Epithelial cell of prostate (primary cell): Measurements from ENCODE around the gene MADD.

Experiments
- DNase-seq: peaks from one replicate; pipeline ENCODE4 v3.0.0-alpha.2; 2011; ENCODE audit warnings: low read depth, low spot score
- H3K27ac ChIP-seq: fragments of 450-650 bp; 2 replicates; pipeline ENCODE4 v1.5.1; 2017; ENCODE audit warnings: mild to moderate bottlenecking

The MADD gene

GRCh38 chr11:47271961-47272661 is 2.2 kb downstream of the MADD start:
- no peak for DNase-seq
- no peak overlapping the region for H3K27ac ChIP-seq

- no peak for DNase-seq
- H3K27ac ChIP-seq, result no peak overlapping the region
Observed at GRCh38 chr11:47272706-47273105, 2.8 kb downstream of the MADD start.

- no peak overlapping the region for H3K27ac ChIP-seq
- no peak for DNase-seq
Observed at GRCh38 chr11:47274495-47275235, 4.7 kb downstream of the MADD start.

GRCh38 chr11:47276923-47277322 is 7.0 kb downstream of the MADD start:
- no peak overlapping the region for H3K27ac ChIP-seq
- no peak for DNase-seq

- no peak for DNase-seq
- H3K27ac ChIP-seq, result no peak overlapping the region
Observed at GRCh38 chr11:47278058-47278457, 8.1 kb downstream of the MADD start.

GRCh38 chr11:47278769-47279168 is 8.8 kb downstream of the MADD start:
- DNase-seq, result no peak
- no peak overlapping the region for H3K27ac ChIP-seq

- DNase-seq, result no peak
- H3K27ac ChIP-seq, result no peak overlapping the region
Observed at GRCh38 chr11:47280099-47280498, 10.2 kb downstream of the MADD start.

GRCh38 chr11:47280860-47281259 is 10.9 kb downstream of the MADD start:
- DNase-seq, result no peak
- no peak overlapping the region for H3K27ac ChIP-seq

- no peak overlapping the region for H3K27ac ChIP-seq
- DNase-seq, result no peak
Observed at GRCh38 chr11:47282462-47282861, 12.5 kb downstream of the MADD start.

GRCh38 chr11:47284151-47284550 is 14.2 kb downstream of the MADD start:
- no peak for DNase-seq
- no peak overlapping the region for H3K27ac ChIP-seq

- no peak for DNase-seq
- H3K27ac ChIP-seq, result no peak overlapping the region
Observed at GRCh38 chr11:47285969-47286770, 16.2 kb downstream of the MADD start.

GRCh38 chr11:47288066-47288465 is 18.1 kb downstream of the MADD start:
- no peak for DNase-seq
- no peak overlapping the region for H3K27ac ChIP-seq

- DNase-seq, result no peak
- no peak overlapping the region for H3K27ac ChIP-seq
Observed at GRCh38 chr11:47289856-47290255, 19.9 kb downstream of the MADD start.

GRCh38 chr11:47295385-47295784 is 25.5 kb downstream of the MADD start:
- H3K27ac ChIP-seq, result no peak overlapping the region

GRCh38 chr11:47296045-47296444 is 26.1 kb downstream of the MADD start:
- no peak for DNase-seq
- no peak overlapping the region for H3K27ac ChIP-seq

More at GRCh38 chr11:47295385-47295784, 25.5 kb downstream of the MADD start:
- DNase-seq, result no peak

- DNase-seq, result no peak
- H3K27ac ChIP-seq, result no peak overlapping the region
Observed at GRCh38 chr11:47299078-47299477, 29.1 kb downstream of the MADD start.

- no peak overlapping the region for H3K27ac ChIP-seq
- DNase-seq, result no peak
Observed at GRCh38 chr11:47302853-47303252, 32.9 kb downstream of the MADD start.

GRCh38 chr11:47305734-47306483 is 36.0 kb downstream of the MADD start:
- no peak overlapping the region for H3K27ac ChIP-seq
- no peak for DNase-seq

- no peak overlapping the region for H3K27ac ChIP-seq
- no peak for DNase-seq
Observed at GRCh38 chr11:47306484-47306844, 36.5 kb downstream of the MADD start.

- no peak overlapping the region for H3K27ac ChIP-seq
- DNase-seq, result no peak
Observed at GRCh38 chr11:47308050-47308823, 38.3 kb downstream of the MADD start.
